Thoracic aorta (tissue), 2 donors: ENCODE measurements around the gene ATXN3. TPM values are rescaled to one million over a fixed set of nuclear protein-coding genes. Genes with fewer than 3 reads are reported as not detected.

Source experiments
- ATAC-seq: fragments of 150-250 bp; one replicate; pipeline ENCODE4 v1.8.0; 2017; ENCODE audit warnings: low read depth; ENCODE audit not compliant: insufficient number of reproducible peaks, low FRiP score
- DNase-seq: peaks from one replicate; pipeline ENCODE4 v3.0.0-alpha.2; 2020; ENCODE audit warnings: low spot score
- H3K27ac ChIP-seq, 2 donors: fragments of 200-600 bp; sonication (generic); 1 replicate in 1 of 2; 2 replicates in 1 of 2; pipeline ENCODE4 v1.5.1; 2016; ENCODE audit warnings: mild to moderate bottlenecking in 2 of 2, moderate library complexity in 2 of 2
- H3K27me3 ChIP-seq: fragments of 200-600 bp; sonication (generic); replicated peaks from 2 replicates; pipeline ENCODE4 v1.6.0; 2016; ENCODE audit warnings: mild to moderate bottlenecking; ENCODE audit not compliant: insufficient read depth
- H3K36me3 ChIP-seq: fragments of 200-600 bp; sonication (generic); one replicate; pipeline ENCODE4 v1.5.1; 2016
- H3K4me1 ChIP-seq, 2 donors: fragments of 200-600 bp; sonication (generic); 1 replicate in 1 of 2; 2 replicates in 1 of 2; pipeline versions ENCODE4 v1.5.1 to v1.6.0; 2016; ENCODE audit warnings: low read depth in 2 of 2, mild to moderate bottlenecking in 1 of 2; ENCODE audit not compliant: control insufficient read depth in 1 of 2
- H3K4me3 ChIP-seq: fragments of 200-600 bp; sonication (generic); 2 replicates; pipeline ENCODE4 v1.5.1; 2016; ENCODE audit warnings: mild to moderate bottlenecking
- H3K9me3 ChIP-seq: fragments of 200-600 bp; sonication (generic); 2 replicates; pipeline ENCODE4 v1.5.1; 2016
- CTCF ChIP-seq: fragments of 200-600 bp; sonication (generic); IDR thresholded peaks from one replicate; pipeline ENCODE4 v1.5.1; 2019; ENCODE audit warnings: antibody characterized with exemption
- total RNA-seq, 2 donors: library from RNA; depleted of rRNA; stranded (reverse); fragments of >200 nt; gene quantifications; one replicate each; pipeline versions ENCODE4 v1.1.0 to v1.2.3, GENCODE V29; 2016

The ATXN3 gene
- total RNA-seq, 2 donors from 2014 or later, result 76.9 to 95.9 TPM

GRCh38 chr14:92121670-92122350 lies 15.4 kb upstream of the ATXN3 start, which contains the start of the genes CPSF2 and NDUFB1:
Gene CPSF2 (plus strand): TSS chr14:92121969. CDS start chr14:92130985, 9,016 bp downstream.
Gene NDUFB1 (minus strand): TSS chr14:92121706. CDS start chr14:92117637, 4,069 bp downstream.
- TF ChIP-seq CTCF, result peak; percentile 35
- Histone ChIP-seq H3K9me3 (no peaks in the 10 kb centered on the region), H3K4me1 (peaks cover 24 to 55% of the 10 kb centered on the region in 2 donors), H3K4me3 (peak within 1 kb of the TSS; percentile 92), H3K36me3 (no peaks in the 10 kb centered on the region), H3K27ac (peak within 1 kb of the TSS; percentile 82 to 91), H3K27me3 (no peaks in the 10 kb centered on the region)
- DNase-seq (peak; percentile 31), ATAC-seq (peak; percentile 84)

GRCh38 chr14:92121207-92121669 lies 14.9 kb upstream of the ATXN3 start:
- Histone ChIP-seq H3K27me3 (no peaks in the 10 kb centered on the region), H3K4me1 (peaks cover 24 to 55% of the 10 kb centered on the region in 2 donors), H3K9me3 (no peaks in the 10 kb centered on the region), H3K27ac (peak overlapping the region; percentile 82 to 91), H3K36me3 (no peaks in the 10 kb centered on the region), H3K4me3 (peak overlapping the region; percentile 92)
- DNase-seq (no peak), ATAC-seq (peak; percentile 24)
- TF ChIP-seq CTCF, result no peak

GRCh38 chr14:92109490-92109889 lies 3.1 kb upstream of the ATXN3 start:
- no peak overlapping the region for H3K4me3 ChIP-seq
- no peak for DNase-seq
- H3K4me1 ChIP-seq, result peaks cover 18 to 21% of the 10 kb centered on the region in 2 donors
- H3K27me3 ChIP-seq, result no peaks in the 10 kb centered on the region
- H3K27ac ChIP-seq, result no peak overlapping the region
- TF ChIP-seq CTCF, result no peak
- no peak for ATAC-seq
- no peaks in the 10 kb centered on the region for H3K36me3 ChIP-seq
- no peaks in the 10 kb centered on the region for H3K9me3 ChIP-seq

- no peak for DNase-seq
- no peak for TF ChIP-seq CTCF
- Histone ChIP-seq H3K27ac (no peak overlapping the region), H3K27me3 (no peaks in the 10 kb centered on the region), H3K36me3 (no peaks in the 10 kb centered on the region), H3K4me1 (peaks cover 19 to 21% of the 10 kb centered on the region in 2 donors), H3K9me3 (no peaks in the 10 kb centered on the region), H3K4me3 (no peak overlapping the region)
- no peak for ATAC-seq
These were observed 2.2 kb upstream of the ATXN3 start for GRCh38 chr14:92108345-92109254.

GRCh38 chr14:92105893-92106142 lies 564 bp downstream of the ATXN3 start:
- ATAC-seq (no peak), DNase-seq (no peak)
- no peaks in the 10 kb centered on the region for H3K36me3 ChIP-seq
- H3K9me3 ChIP-seq, result no peaks in the 10 kb centered on the region
- H3K4me1 ChIP-seq, result peaks cover 18 to 33% of the 10 kb centered on the region in 2 donors
- H3K4me3 ChIP-seq, result peak overlapping the region; percentile 99
- no peaks in the 10 kb centered on the region for H3K27me3 ChIP-seq
- no peak for TF ChIP-seq CTCF
- H3K27ac ChIP-seq, result peak overlapping the region; percentile 94 to 97
